K562 (cell line): Measurements from ENCODE around the gene FAM171A1. TPM values are rescaled to one million over a fixed set of nuclear protein-coding genes. Genes with fewer than 3 reads are reported as not detected.
A peak's percentile ranks its signal among the peaks of the same experiment; 100 is the strongest.

Experiments
- ATAC-seq: fragments of 200-7000 bp; cut with Tn5 transposase; 3 replicates; pipeline ENCODE4 v1.9.1; 2020; ENCODE audit warnings: moderate library complexity
- BruUV-seq: library from RNA; stranded (reverse); fragments of 400-500 nt; replicated peaks from 2 replicates; lab custom pipeline; 2021; lab: Mats Ljungman, UMichigan
- CTCF ChIA-PET: fragments of 300-600 bp; formaldehyde crosslinking; extraction: SDS; loops from one replicate; lab custom pipeline; 2021; ENCODE audit warnings: low intra/inter-chr PET ratio; lab: Yijun Ruan, JAX
- POLR2A ChIA-PET: fragments of 300-600, 350-650 bp; sonication (Branson Sonifier 250); formaldehyde crosslinking; extraction: SDS; loops from one replicate; lab custom pipeline; 2021; ENCODE audit warnings: antibody characterized with exemption, inconsistent platforms; lab: Yijun Ruan, JAX
- DNase-seq, 4 experiments: peaks; one replicate each; pipeline versions ENCODE4 v3.0.0 to v3.0.0-alpha.2; 2011 to 2018; ENCODE audit warnings: low spot score in 3 of 4, mixed read lengths in 3 of 4; ENCODE audit errors: extremely low read depth in 1 of 4
- FAIRE-seq: peaks from 2 replicates; lab custom pipeline; 2011; peaks lifted over from hg19 to GRCh38; lab: Jason Lieb, UNC
- H2AFZ ChIP-seq: 2 replicates; pipeline ENCODE4 v1.6.0; 2011; ENCODE audit warnings: low read depth, low read length, control low read depth, inconsistent platforms
- H3K27ac ChIP-seq: fragments of 200-600 bp; 3 replicates; pipeline ENCODE4 v1.8.0; 2011; ENCODE audit warnings: low read depth, mild to moderate bottlenecking, control low read depth, inconsistent platforms, low read length, moderate library complexity, mixed read lengths; ENCODE audit errors: extremely low read depth
- H3K27me3 ChIP-seq, 2 experiments: fragments of 300-600 bp in 1 of 2; 2 replicates in 1 of 2; 3 replicates in 1 of 2; pipeline versions ENCODE4 v1.6.0 to v1.8.0; 2011; ENCODE audit warnings: inconsistent platforms in 2 of 2, low read length in 2 of 2, mild to moderate bottlenecking in 1 of 2, mixed read lengths in 1 of 2, moderate library complexity in 1 of 2; ENCODE audit not compliant: control insufficient read depth in 2 of 2, insufficient read depth in 2 of 2
- H3K36me3 ChIP-seq: fragments of 300-600 bp; 3 replicates; pipeline ENCODE4 v1.8.0; 2011; ENCODE audit warnings: mild to moderate bottlenecking, low read length, inconsistent platforms; ENCODE audit not compliant: control insufficient read depth, insufficient read depth
- H3K4me1 ChIP-seq, 2 experiments: fragments of 200-600 bp in 1 of 2; replicated peaks in 1 of 2; 2 replicates in 1 of 2; 3 replicates in 1 of 2; pipeline versions ENCODE4 v1.5.1 to v1.8.0; 2011; ENCODE audit warnings: inconsistent platforms in 2 of 2, low read length in 2 of 2, mild to moderate bottlenecking in 1 of 2, mixed read lengths in 1 of 2, moderate library complexity in 1 of 2; ENCODE audit not compliant: control insufficient read depth in 2 of 2, insufficient read depth in 2 of 2
- H3K4me2 ChIP-seq: 2 replicates; pipeline ENCODE4 v1.6.1; 2011; ENCODE audit warnings: low read length, control low read depth, inconsistent platforms, mixed read lengths; ENCODE audit not compliant: insufficient read depth
- H3K4me3 ChIP-seq: fragments of 200-600 bp; sonication (generic), shearing (Covaris generic); 2 replicates; pipeline ENCODE4 v1.5.1; 2016; ENCODE audit warnings: control low read depth, inconsistent platforms
- H3K79me2 ChIP-seq: fragments of 200-600 bp; 3 replicates; pipeline ENCODE4 v1.8.0; 2011; ENCODE audit warnings: low read length, inconsistent platforms; ENCODE audit not compliant: control insufficient read depth, insufficient read depth
- H3K9ac ChIP-seq, 2 experiments: 2 replicates each; pipeline versions ENCODE4 v1.6.0 to v1.6.1; 2011; ENCODE audit warnings: low read depth in 2 of 2, low read length in 2 of 2, control low read depth in 1 of 2, inconsistent platforms in 1 of 2, mild to moderate bottlenecking in 1 of 2, mixed read lengths in 1 of 2; ENCODE audit not compliant: insufficient read depth in 1 of 2
- H3K9me1 ChIP-seq: one replicate; pipeline ENCODE4 v1.6.0; 2011; ENCODE audit warnings: inconsistent platforms, mild to moderate bottlenecking, low read length, moderate library complexity; ENCODE audit not compliant: control insufficient read depth, insufficient read depth
- H3K9me3 ChIP-seq: replicated peaks from 2 replicates; pipeline ENCODE4 v1.5.1; 2011; ENCODE audit warnings: low read depth, low read length, inconsistent platforms; ENCODE audit not compliant: control insufficient read depth, insufficient read depth
- H4K20me1 ChIP-seq: replicated peaks from 2 replicates; pipeline ENCODE4 v1.6.1; 2011; ENCODE audit warnings: low read length, inconsistent platforms, mixed read lengths; ENCODE audit not compliant: control insufficient read depth, insufficient read depth
- MTA2 ChIP-seq: fragments of 450-650 bp; IDR thresholded peaks from 2 replicates; pipeline ENCODE4 v1.6.1; 2016; ENCODE audit warnings: low read depth
- SPI1 ChIP-seq: IDR thresholded peaks from 2 replicates; pipeline ENCODE4 v1.6.1; 2011; ENCODE audit warnings: low read depth, low read length, control low read depth, borderline replicate concordance
- WGBS: fragments of 100-300 bp; shearing (Covaris generic); methylation state at CpG from one replicate; pipeline ENCODE4 v1.1.6; 2016; ENCODE audit warnings: low coverage, mixed read lengths; ENCODE audit not compliant: insufficient coverage; ENCODE audit errors: missing lambda C conversion rate; 5-methylcytosine and 5-hydroxymethylcytosine counted together
- in situ Hi-C: fragments of 300-500 bp; cut with MboI; formaldehyde crosslinking; loops from 4 replicates; pipeline ENCODE4 v1.15.0; 2018; ENCODE audit warnings: inconsistent platforms, mixed read lengths
- intact Hi-C: fragments of 100-400 bp; cut with micrococcal nuclease; formaldehyde crosslinking; loops from 2 replicates; pipeline ENCODE4 v1.14.2; 2022
- polyA plus RNA-seq, 8 experiments: library from polyadenylated mRNA; depleted of rRNA in 4 of 8; stranded (reverse) in 5 of 8; unstranded in 3 of 8; fragments of >200 nt; fragmentation: Nextera tagmentation in 2 of 8; fragmentation: Illumina TruSeq in 1 of 8; extraction: Ambion mirVana in 2 of 8; extraction: Trizol in 1 of 8; gene quantifications; 2 replicates each; pipeline versions ENCODE4 v1.2.1 to v1.2.3, GENCODE V29; 2011 to 2014; ENCODE audit warnings: inconsistent platforms in 1 of 8, missing spikeins in 1 of 8
- total RNA-seq, 7 experiments: library from RNA; depleted of rRNA in 6 of 7; stranded (reverse); fragments of >200 nt in 6 of 7; fragmentation: Illumina TruSeq in 2 of 7; extraction: Trizol in 2 of 7; gene quantifications; 2 replicates each; pipeline versions ENCODE4 v1.2.1 to v1.2.3, GENCODE V29; 2011 to 2021; ENCODE audit warnings: low replicate concordance in 1 of 7
- TF ChIP-seq, protein P1 (sequence below): fragments of 450-650 bp; IDR thresholded peaks from 2 replicates; pipeline ENCODE4 v1.6.1; 2016; ENCODE audit warnings: borderline replicate concordance

Gene FAM171A1
- total and polyA plus RNA-seq, 9 of the 15 experiments (the other 6 are each of a cell fraction or from before 2014, with no cell fraction given): 0.51 to 8.2 (median 4.8) TPM

DNA sequence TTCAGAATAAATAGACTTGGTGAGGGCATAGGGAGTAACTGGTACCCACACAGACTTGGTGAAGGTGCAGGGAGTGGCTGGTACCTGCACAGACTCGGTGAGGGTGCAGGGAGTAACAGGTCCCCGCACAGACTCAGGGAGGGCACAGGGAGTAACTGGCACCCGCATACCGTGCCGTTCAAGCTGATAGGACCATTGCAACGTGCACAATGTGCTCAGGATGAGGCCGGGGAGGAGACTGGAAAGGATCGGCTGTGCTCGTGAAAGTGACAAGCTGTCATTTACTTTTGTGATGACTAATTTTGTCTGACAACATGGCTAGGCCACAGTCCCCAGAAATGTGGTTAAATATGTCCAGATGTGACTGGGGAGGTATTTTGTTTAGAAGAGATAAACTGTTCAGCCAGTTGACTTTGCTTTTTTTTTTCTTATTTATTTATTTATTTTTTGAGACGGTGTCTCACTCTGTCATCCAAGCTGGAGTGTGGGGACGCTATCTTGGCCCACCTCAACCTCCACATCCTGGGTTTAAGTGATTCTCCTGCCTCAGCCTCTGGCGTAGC lies 126.4 kb downstream of the FAM171A1 start (continued):
- TF ChIP-seq, protein P1, sequence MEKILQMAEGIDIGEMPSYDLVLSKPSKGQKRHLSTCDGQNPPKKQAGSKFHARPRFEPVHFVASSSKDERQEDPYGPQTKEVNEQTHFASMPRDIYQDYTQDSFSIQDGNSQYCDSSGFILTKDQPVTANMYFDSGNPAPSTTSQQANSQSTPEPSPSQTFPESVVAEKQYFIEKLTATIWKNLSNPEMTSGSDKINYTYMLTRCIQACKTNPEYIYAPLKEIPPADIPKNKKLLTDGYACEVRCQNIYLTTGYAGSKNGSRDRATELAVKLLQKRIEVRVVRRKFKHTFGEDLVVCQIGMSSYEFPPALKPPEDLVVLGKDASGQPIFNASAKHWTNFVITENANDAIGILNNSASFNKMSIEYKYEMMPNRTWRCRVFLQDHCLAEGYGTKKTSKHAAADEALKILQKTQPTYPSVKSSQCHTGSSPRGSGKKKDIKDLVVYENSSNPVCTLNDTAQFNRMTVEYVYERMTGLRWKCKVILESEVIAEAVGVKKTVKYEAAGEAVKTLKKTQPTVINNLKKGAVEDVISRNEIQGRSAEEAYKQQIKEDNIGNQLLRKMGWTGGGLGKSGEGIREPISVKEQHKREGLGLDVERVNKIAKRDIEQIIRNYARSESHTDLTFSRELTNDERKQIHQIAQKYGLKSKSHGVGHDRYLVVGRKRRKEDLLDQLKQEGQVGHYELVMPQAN: no peak

DNA sequence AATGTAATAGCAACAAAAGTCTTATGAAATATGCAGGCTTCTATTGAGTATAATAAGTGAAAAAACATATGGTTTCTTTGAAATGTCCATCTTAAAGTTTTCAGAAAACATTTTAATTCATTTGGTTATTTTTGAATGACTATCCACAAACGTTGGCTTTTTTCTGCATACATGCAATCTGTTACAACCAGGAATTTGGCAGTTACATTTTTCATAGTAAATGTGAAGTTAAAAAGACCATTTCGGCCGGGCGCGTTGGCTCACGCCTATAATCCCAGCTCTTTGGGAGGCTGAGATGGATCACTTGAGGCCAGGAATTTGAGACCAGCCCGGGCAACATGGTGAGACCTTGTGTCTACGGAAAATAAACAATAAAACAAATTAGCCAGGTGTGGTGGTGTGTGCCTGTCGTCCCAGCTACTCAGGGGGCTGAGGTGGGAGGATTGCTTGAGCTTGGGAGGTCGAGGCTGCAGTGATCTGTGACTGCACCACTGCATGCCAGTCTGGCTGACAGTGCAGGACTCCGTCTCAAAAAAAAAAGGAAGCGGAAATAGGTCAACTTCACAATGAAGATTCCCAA lies 128.7 kb downstream of the FAM171A1 start:
- DNase-seq (no peak), ATAC-seq (no peak)
- H3K27ac ChIP-seq: no peak overlapping the region
- H3K4me3 ChIP-seq: no peak overlapping the region
- BruUV-seq: no TSS peak
- H3K9ac ChIP-seq: no peak overlapping the region
- no peaks in the 10 kb centered on the region for H3K9me1 ChIP-seq
- no peak for TF ChIP-seq MTA2
- TF ChIP-seq SPI1: 0 out of 2 replicates have a peak, but pooled peaks have one; percentile 28
- TF ChIP-seq, all 486 proteins: peak for 1
- ChIA-PET CTCF (no interaction called here), POLR2A (no interaction called here)
- no peaks in the 10 kb centered on the region; the same call in 2 of the 3 replicates for H3K36me3 ChIP-seq
- no peak for FAIRE-seq
- H3K79me2 ChIP-seq: no peaks in the 10 kb centered on the region
- intact Hi-C loops: no loop called here
- WGBS: 26% methylated on average over 10 of the region's 12 CpGs
- H3K4me2 ChIP-seq: no peak overlapping the region
- in situ Hi-C loops: no loop called here
- H2AFZ ChIP-seq: no peak overlapping the region
- H4K20me1 ChIP-seq: no peaks in the 10 kb centered on the region
- H3K9me3 ChIP-seq: no peaks in the 10 kb centered on the region
- H3K4me1 ChIP-seq: peaks cover 3 to 13% of the 10 kb centered on the region in 2 experiments; a peak in 4 of 5 replicates
- H3K27me3 ChIP-seq: peaks cover 5 to 6% of the 10 kb centered on the region in 2 experiments; a peak in 3 of 5 replicates
